Stimulated activated CD4-positive, alpha-beta T cell treated with anti-CD3 and anti-CD28 coated beads, Interleukin-15, amount 100 ng/mL, for 24 hours (primary cell): ENCODE results near the gene ATAD3B.
A peak's percentile ranks its signal among the peaks of the same experiment; 100 is the strongest.

Experiments
- DNase-seq: peaks from one replicate; pipeline ENCODE4 v3.0.0-alpha.2; 2020

The ATAD3B gene

GRCh38 chr1:1536019-1536937 is 64.7 kb downstream of the ATAD3B start:
- DNase-seq: peak; percentile 7

GRCh38 chr1:1536938-1537546 is 65.5 kb downstream of the ATAD3B start:
- no peak for DNase-seq

GRCh38 chr1:1537626-1538250 is 66.2 kb downstream of the ATAD3B start:
- DNase-seq: no peak

GRCh38 chr1:1538334-1538733 is 66.8 kb downstream of the ATAD3B start:
- DNase-seq: no peak

- DNase-seq: no peak
Measured at GRCh38 chr1:1538989-1539309, 67.4 kb downstream of the ATAD3B start.

GRCh38 chr1:1539310-1540089 is 67.9 kb downstream of the ATAD3B start:
- no peak for DNase-seq

- peak; percentile 76 for DNase-seq
Measured at GRCh38 chr1:1540090-1540817, 68.7 kb downstream of the ATAD3B start, which contains the start of gene TMEM240. Gene TMEM240, minus strand, starts transcription at chr1:1540624. Its CDS starts 278 bp downstream, at chr1:1540346.

- DNase-seq: no peak
Measured at GRCh38 chr1:1540818-1541628, 69.5 kb downstream of the ATAD3B start.

- no peak for DNase-seq
Measured at GRCh38 chr1:1541956-1542765, 70.6 kb downstream of the ATAD3B start.

GRCh38 chr1:1542766-1543705 is 71.5 kb downstream of the ATAD3B start:
- no peak for DNase-seq

GRCh38 chr1:1543706-1544099 is 72.1 kb downstream of the ATAD3B start:
- no peak for DNase-seq

GRCh38 chr1:1544544-1544943 is 73.0 kb downstream of the ATAD3B start:
- DNase-seq: no peak
